GM12873 (cell line): ENCODE measurements around the gene SLC43A1.

Experiments used
- CTCF ChIP-seq: IDR thresholded peaks from 2 replicates; pipeline ENCODE4 v1.5.1; 2012; ENCODE audit warnings: low read depth, mild to moderate bottlenecking, moderate library complexity, low read length, control low read depth; ENCODE audit not compliant: insufficient read depth; ENCODE audit errors: missing control alignments

Gene SLC43A1

DNA sequence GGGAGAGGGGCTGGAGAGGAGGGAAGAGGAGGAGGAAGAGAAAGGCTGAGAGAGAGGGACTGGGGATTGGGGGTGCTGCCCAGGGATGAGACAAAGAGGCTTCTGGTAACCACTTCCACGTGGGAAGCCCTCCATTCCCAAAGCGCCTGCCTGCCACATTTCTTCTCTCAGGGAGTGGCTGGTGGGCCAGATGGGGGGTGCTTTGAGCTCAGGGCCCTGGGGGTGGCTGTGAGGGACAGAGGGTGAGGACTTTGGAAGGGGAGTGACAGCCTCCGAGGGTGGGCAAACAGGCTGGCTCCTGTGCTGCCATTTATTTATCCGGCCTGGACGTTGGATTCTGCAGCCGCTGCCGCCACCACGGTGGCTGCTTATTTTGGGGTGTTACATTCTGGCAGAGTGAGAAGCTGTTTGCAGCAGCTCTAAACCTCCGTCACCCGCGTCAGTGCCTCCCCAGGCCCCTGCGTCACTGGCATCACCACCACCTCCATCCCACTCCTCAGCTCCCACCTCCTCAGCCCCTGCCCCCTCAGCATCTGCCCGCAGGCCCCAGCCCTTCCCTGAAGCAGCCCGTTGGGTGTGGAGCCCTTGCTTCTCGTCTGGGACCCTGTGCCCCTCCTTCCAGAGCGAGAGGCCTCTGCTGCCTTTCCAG lies 53.5 kb downstream of the SLC43A1 start:
- no peak for TF ChIP-seq CTCF

DNA sequence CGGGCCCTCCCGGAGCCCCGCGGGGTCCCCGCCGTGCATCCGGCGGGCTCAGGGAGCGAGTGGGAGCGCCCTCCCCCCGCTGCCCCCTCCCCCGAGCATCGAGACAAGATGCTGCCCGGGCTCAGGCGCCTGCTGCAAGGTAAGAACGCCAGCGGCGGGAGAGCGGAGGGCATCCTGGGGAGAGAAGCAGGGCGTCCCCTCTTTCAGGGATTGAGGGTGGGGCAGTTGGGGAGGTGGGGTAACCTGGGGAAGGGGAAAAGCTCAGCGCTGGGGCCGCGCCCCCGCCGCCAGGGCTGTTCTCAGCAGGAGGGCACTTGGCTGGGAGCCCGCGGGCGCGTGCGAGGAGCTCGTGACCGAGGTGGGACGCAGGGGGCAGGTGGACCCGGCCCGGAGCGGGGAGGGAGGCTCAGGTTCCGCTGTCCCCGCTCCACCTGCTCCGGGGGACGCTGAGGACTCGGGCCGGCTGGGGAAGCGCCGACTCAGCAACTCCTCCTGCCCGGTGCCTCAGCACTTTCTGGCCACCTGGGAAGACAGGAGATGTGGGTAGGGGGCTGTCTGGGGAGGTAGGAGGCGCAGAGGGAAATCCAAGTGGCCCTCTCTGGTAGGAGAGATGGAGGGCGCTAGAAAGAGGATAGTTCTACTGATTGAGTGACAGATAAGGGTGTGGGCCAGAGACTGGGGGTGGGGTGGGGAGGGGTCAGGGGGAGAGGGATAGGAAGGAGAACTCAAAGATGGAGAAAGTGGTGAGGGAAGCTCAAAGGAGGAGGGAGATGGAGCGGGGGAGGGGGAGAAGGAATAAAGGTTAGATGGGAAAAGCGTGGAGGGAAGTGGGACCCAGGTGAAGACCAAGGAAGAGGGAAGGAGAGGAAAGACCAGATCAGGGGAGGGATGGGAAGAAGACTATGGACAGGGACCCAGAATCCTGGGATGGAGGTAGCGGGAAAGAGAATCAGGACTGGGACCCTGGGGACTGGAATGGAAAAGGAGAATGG lies 54.4 kb downstream of the SLC43A1 start:
- TF ChIP-seq CTCF, result no peak

GRCh38 chr11:57460022-57460757 lies 55.3 kb downstream of the SLC43A1 start, which contains the start of gene RTN4RL2:
Gene RTN4RL2 (plus strand): TSS chr11:57460528. CDS start chr11:57460866, 338 bp downstream.
- TF ChIP-seq CTCF, result peak; percentile 63

DNA sequence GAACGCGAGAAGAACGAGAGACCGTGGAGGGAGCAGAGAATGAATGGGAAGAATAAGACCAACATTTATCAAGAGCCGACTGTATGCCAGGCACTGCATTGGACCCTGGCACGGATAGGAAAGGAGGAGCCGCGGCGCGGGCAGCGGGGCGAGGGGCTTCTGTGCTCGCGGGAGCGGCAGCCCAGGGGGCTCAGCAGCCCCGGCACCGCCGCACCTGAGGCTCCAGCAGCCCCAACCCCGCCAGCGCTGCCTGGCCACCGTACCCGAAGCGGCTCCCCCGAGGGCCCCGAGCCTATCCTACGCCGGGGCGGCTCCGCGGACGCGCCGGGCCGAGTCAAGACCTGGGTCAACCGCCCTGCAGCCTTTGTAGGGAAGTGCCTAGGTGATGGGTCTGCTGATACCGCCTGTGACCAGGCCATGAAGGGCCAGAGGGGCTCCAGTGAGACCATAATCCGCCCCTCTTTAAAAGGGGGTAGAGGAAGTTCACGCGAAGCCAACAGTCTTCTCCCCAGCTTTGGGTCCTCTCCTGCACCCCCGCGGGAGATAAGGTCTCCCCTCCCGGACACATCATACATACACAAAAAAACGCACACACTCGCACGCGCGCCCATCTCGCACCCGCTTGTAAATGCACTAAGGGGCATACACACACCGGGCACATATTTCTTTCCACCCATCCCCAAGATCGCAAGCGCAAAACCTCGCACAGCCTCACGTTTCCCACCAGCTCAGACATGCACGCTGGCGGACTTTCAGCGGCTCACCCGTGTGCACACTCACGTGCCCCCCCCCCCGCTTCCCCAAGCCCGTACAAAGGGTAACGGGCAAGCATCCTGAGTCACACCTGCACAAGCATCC lies 56.1 kb downstream of the SLC43A1 start:
- no peak for TF ChIP-seq CTCF

DNA sequence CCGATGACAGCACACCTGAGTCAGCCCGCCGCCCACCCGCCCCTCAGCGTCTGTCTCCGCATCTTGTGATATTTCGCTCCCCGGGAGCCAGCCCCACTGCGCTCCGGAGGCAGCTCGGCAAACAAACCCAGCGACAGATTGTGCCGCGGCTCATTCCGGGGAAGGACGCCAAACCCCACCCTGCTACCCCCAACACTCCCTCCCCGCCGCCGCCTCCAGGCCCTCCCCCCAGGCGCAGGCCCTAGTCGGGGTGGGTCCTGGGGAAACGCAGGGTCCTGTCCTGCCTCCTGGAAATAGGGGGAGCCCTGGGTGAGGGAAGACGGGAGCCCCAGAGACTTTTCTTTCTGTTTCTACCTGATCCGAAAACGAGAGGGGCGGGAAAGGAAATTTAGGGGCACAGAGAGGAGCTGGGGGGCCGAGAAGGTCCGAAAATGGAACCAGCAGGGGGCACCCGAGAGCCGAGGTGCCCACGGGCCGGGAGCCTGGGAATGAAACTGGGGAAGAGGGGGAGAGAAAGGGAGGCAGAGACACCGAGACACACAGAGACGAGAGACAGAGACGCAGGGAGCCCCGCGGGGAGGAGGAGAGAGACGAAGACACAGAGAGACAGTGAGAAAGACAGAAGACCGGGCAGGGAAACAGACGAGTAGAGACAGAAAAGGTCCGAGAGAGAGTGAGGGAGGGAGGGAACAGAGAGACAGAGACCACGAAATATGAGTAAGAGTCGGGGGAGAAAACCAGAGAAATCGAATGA lies 56.9 kb downstream of the SLC43A1 start:
- peak; percentile 74 for TF ChIP-seq CTCF

DNA sequence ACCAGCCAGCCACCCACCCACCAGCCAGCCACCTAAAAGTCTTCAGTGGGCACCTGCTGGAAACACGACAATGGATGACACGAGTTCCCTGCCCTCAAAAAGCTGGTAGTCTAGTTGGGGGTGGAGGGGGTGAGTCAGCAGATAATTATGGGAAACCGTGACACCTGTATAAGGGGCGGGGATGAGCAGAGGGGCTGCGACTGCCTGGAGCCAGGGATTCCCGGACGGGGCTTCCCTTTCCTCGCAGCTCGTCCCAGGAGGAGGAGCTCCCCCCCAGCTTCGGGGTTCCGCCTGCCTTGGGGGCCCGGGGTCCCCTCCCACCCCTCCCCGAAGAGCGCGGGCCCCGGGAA lies 57.5 kb downstream of the SLC43A1 start:
- no peak for TF ChIP-seq CTCF
